Cerebellar nuclear complex (tissue), 1 donor: Measurements from ENCODE around the gene FCER2.

ENCODE experiments used
- DNase-seq, 2 experiments: peaks; one replicate each; lab custom pipeline; 2025; lab: John Stamatoyannopoulos, UW

The FCER2 gene

GRCh38 chr19:7733376-7733775 is 31.4 kb upstream of the FCER2 start:
- DNase-seq, result no peak

- DNase-seq, result no peak
These were observed 30.1 kb upstream of the FCER2 start, which contains the start of gene CLEC4G for GRCh38 chr19:7732045-7732444. CLEC4G (minus strand) TSS chr19:7732110; CDS start chr19:7732102, 8 bp downstream.

GRCh38 chr19:7731615-7732014 is 29.7 kb upstream of the FCER2 start:
- no peak for DNase-seq

- no peak for DNase-seq
These were observed 29.3 kb upstream of the FCER2 start for GRCh38 chr19:7731218-7731595.

GRCh38 chr19:7730286-7731217 is 28.6 kb upstream of the FCER2 start:
- no peak for DNase-seq

- DNase-seq, result no peak
These were observed 27.9 kb upstream of the FCER2 start for GRCh38 chr19:7729831-7730285.

GRCh38 chr19:7729211-7729610 is 27.3 kb upstream of the FCER2 start:
- DNase-seq, result no peak

GRCh38 chr19:7725791-7726190 is 23.9 kb upstream of the FCER2 start:
- DNase-seq, result no peak

GRCh38 chr19:7722231-7722651 is 20.3 kb upstream of the FCER2 start:
- DNase-seq, result peak in 1 of 2 experiments; percentile 23

- no peak for DNase-seq
These were observed 18.4 kb upstream of the FCER2 start for GRCh38 chr19:7720351-7720750.

GRCh38 chr19:7718668-7719067 is 16.7 kb upstream of the FCER2 start:
- no peak for DNase-seq

GRCh38 chr19:7716762-7717161 is 14.8 kb upstream of the FCER2 start:
- no peak for DNase-seq

- DNase-seq, result peak in 1 of 2 experiments; percentile 66
These were observed 13.7 kb upstream of the FCER2 start for GRCh38 chr19:7715671-7716070.

- no peak for DNase-seq
These were observed 8.7 kb upstream of the FCER2 start for GRCh38 chr19:7710616-7711015.

- no peak for DNase-seq
These were observed 8.1 kb upstream of the FCER2 start for GRCh38 chr19:7709932-7710460.

GRCh38 chr19:7706955-7707456 is 5.1 kb upstream of the FCER2 start:
- no peak for DNase-seq

GRCh38 chr19:7706188-7706954 is 4.4 kb upstream of the FCER2 start:
- DNase-seq, result no peak

GRCh38 chr19:7705387-7706187 is 3.7 kb upstream of the FCER2 start:
- no peak for DNase-seq

GRCh38 chr19:7704280-7705060 is 2.5 kb upstream of the FCER2 start:
- no peak for DNase-seq

GRCh38 chr19:7703332-7703731 is 1.4 kb upstream of the FCER2 start:
- no peak for DNase-seq
